B cell (primary cell): ENCODE measurements around the gene ESRRA.

Experiments
- CTCF ChIP-seq: fragments of 200-600 bp; IDR thresholded peaks from one replicate; pipeline ENCODE4 v1.8.0; 2022; ENCODE audit warnings: antibody characterized with exemption, mild to moderate bottlenecking
- EZH2 ChIP-seq: IDR thresholded peaks from 2 replicates; pipeline ENCODE4 v1.6.1; 2012; ENCODE audit warnings: borderline replicate concordance, low read depth, mild to moderate bottlenecking, moderate library complexity, low read length; ENCODE audit not compliant: insufficient read depth, poor library complexity, severe bottlenecking

GRCh38 chr11:64276653-64277431, 28.5 kb upstream of the ESRRA start:
- TF ChIP-seq CTCF (no peak), EZH2 (no peak)
